ENCODE measurements around the gene NOP56. TPM values are rescaled to one million over a fixed set of nuclear protein-coding genes. Genes with fewer than 3 reads are reported as not detected.

NOP56 gene
- total RNA-seq, 6 experiments from 2014 or later = 32.7 to 60.9 (median 42.7) TPM

DNA sequence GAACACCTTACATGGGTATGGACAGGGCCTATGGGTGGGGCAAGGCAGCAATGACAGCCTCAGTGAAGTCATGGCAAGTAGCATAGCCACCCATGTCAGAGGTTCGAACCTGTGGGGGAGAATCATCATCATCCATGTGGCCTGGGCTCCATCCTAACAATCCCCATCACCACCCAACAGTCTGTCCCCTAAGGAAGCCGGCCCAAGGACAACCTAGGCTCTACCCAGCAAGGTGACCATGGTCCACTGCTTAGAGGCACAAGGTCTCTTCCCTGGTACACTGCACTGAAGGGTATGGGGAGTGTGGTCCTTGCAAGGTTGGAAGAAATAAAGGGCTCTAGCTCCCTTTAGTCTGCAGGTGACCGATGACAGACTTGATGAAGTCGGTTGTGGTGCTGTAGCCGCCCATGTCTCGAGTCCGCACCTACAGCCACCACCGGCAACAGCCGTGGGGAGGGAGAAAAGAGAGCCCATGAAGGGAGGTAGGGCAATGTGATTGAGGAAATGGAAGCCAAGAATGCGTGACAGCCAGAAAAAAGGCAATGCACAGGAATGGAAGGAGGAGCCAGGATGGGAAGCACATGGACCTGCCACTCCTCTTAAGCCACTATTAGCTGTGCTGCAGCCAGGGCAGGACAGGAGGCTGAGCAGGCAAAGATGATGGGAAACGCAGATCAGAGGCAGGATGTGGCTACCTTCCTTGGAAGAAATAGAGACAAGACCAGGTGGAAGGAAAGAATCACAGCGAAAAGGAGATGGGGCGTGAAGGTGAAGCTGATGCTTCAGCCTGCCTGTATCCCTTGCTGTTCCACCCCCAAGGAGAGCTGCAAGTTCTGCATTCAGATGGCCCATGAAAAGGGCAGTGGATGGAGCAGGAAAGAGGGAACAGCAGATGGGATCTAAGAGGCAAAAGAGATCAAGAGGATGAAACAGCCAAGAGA is 6.3 kb downstream of the NOP56 start:
- Histone ChIP-seq H3K4me1 (peaks cover 0 to 12% (median 5%) of the 10 kb centered on the region in 4 donors), H3K27me3 (no peaks in the 10 kb centered on the region), H3K36me3 (peaks cover 9 to 83% (median 44%) of the 10 kb centered on the region in 4 donors), H3K27ac (no peak overlapping the region), H3K4me3 (no peak overlapping the region), H3K9me3 (no peaks in the 10 kb centered on the region)
- no peak for DNase-seq
- WGBS (ENCODE audit: insufficient coverage, low coverage, low lambda C conversion rate, missing lambda C conversion rate) = 83% methylated on average over 13 of the region's 13 CpGs
- intact Hi-C loops (cut with DNase I) = no loop called here
- TF ChIP-seq POLR2A (IDR thresholded peaks at IDR 0.05) = no peak
- no peak for TF ChIP-seq CTCF (IDR thresholded peaks at IDR 0.05)
- peak in 1 of 4 donors; percentile 20 for ATAC-seq

DNA sequence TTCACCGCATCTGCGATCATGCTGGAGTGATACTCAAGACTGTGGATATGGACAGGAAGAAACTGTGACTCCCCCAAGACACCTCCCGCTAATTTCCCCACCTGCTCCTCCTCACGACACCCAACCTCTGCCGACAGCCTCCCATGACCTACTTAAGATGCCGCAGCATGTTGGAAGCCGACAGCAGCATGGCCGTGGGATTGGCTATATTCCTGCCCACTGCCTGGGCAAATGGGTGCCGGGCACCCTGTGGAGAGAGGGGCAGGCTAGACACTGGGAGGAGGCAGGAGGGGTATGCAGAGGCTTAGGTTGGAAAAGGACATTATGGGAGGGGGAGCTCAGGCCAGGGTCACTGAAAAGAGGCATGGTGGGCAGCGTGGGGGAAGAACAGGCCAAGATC is 7.1 kb downstream of the NOP56 start:
- Histone ChIP-seq H3K27me3 (no peaks in the 10 kb centered on the region), H3K36me3 (peaks cover 9 to 77% (median 42%) of the 10 kb centered on the region in 4 donors), H3K27ac (no peak overlapping the region), H3K4me3 (no peak overlapping the region), H3K9me3 (no peaks in the 10 kb centered on the region), H3K4me1 (peaks cover 0 to 5% (median 2%) of the 10 kb centered on the region in 4 donors)
- intact Hi-C loops (cut with DNase I) = no loop called here
- TF ChIP-seq CTCF (IDR thresholded peaks at IDR 0.05) (no peak), POLR2A (IDR thresholded peaks at IDR 0.05) (no peak)
- WGBS (ENCODE audit: insufficient coverage, low coverage, low lambda C conversion rate, missing lambda C conversion rate) = 96% methylated on average over 9 of the region's 10 CpGs
- DNase-seq (no peak), ATAC-seq (no peak)

- intact Hi-C loops (cut with DNase I) = no loop called here
- Histone ChIP-seq H3K4me1 (peaks cover 0 to 5% (median 2%) of the 10 kb centered on the region in 4 donors), H3K27me3 (no peaks in the 10 kb centered on the region), H3K27ac (peak overlapping the region; percentile 79 to 91 (median 82)), H3K9me3 (no peaks in the 10 kb centered on the region), H3K4me3 (peak overlapping the region; percentile 86 to 92 (median 89)), H3K36me3 (peaks cover 0 to 38% (median 13%) of the 10 kb centered on the region in 4 donors)
- ATAC-seq (no peak), DNase-seq (no peak)
- TF ChIP-seq CTCF (IDR thresholded peaks at IDR 0.05) = no peak
- TF ChIP-seq POLR2A (IDR thresholded peaks at IDR 0.05) = no peak
- WGBS (ENCODE audit: insufficient coverage, low coverage, low lambda C conversion rate, missing lambda C conversion rate) = 1% methylated on average over 13 of the region's 13 CpGs
Measured at GRCh38 chr20:2663364-2663886, 11.0 kb downstream of the NOP56 start.

DNA sequence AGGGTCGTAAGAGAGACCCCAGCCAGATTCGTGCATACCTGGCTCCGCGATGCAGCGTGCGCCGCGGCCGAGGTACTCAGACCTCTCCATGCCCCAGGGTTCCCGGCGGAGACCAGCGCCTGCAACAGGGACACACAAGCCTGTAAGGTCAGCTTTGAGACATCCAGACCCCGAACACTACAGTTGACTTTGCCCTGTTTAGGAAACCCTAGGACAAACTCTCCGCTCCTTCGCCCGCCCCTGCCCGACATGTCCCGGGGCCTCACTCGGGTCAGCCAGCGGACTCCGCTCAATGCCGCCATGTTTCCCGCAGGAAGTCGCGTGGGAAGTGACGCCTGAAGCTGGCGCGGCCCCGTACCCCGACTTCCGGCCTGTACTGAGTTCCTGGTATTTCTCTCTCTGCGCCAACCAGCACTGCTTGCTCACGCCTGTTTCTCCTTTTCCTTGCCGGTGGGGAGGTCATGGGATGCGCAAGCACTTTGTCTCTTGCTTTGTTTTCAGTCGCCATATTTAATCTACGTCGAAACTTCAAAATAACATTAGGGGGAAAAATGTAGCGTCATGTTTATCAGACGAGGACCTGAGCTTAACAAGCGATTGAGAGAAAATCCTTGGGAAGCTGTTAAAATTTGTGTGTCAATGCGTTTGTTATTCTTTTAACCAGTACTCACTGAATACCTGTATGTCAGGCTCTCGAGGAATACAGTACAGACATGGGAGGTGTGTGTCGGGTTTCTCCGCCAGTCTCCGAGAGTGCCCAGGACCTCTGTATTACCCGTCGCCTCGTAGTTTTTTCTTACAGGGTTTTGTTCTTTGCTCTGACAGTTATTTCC is 11.7 kb downstream of the NOP56 start, which contains the start of gene IDH3B:
TSS of gene IDH3B (minus strand) at position 330 of the 833 bp plus-strand sequence. CDS start at position 302, 28 bp downstream.
- no peaks in the 10 kb centered on the region for H3K9me3 ChIP-seq
- WGBS (ENCODE audit: insufficient coverage, low coverage, low lambda C conversion rate, missing lambda C conversion rate) = 7% methylated on average over 49 of the region's 49 CpGs

More for the DNA sequence above, 11.7 kb downstream of the NOP56 start, which contains the start of gene IDH3B:
- TF ChIP-seq POLR2A (IDR thresholded peaks at IDR 0.05) (peak; percentile 83), CTCF (IDR thresholded peaks at IDR 0.05) (no peak)
- ATAC-seq (peak; percentile 93 to 98 (median 98)), DNase-seq (peak; percentile 91 to 94 (median 93))
- Histone ChIP-seq H3K36me3 (peaks cover 0 to 33% (median 13%) of the 10 kb centered on the region in 4 donors), H3K27ac (peak within 1 kb of the TSS; percentile 79 to 91 (median 82)), H3K4me3 (peak within 1 kb of the TSS; percentile 86 to 92 (median 89)), H3K4me1 (peaks cover 0 to 5% (median 2%) of the 10 kb centered on the region in 4 donors), H3K27me3 (no peaks in the 10 kb centered on the region)
- intact Hi-C loops (cut with DNase I) = no loop called here

Measured in right lobe of liver (tissue), 6 donors.